Femur (tissue), 1 donor: ENCODE results near the gene PRKAR1A.
"Not testable (repeated sequence)": the region's sequence is repeated elsewhere in the genome, so short reads cannot be mapped to it uniquely, and the experiment has no call there.

Experiments
- DNase-seq: peaks from one replicate; pipeline ENCODE4 v3.0.0-alpha.2; 2017

PRKAR1A gene

GRCh38 chr17:68511671-68512246 is 471 bp upstream of the PRKAR1A start:
- DNase-seq: peak; percentile 93

- peak; percentile 54 for DNase-seq
Observed at GRCh38 chr17:68512960-68513474, 787 bp downstream of the PRKAR1A start.

- DNase-seq: no peak
Observed at GRCh38 chr17:68513932-68514331, 1.7 kb downstream of the PRKAR1A start.

- no peak for DNase-seq
Observed at GRCh38 chr17:68514831-68515635, 2.8 kb downstream of the PRKAR1A start.

GRCh38 chr17:68516732-68517131 is 4.5 kb downstream of the PRKAR1A start:
- no peak for DNase-seq

GRCh38 chr17:68517605-68518004 is 5.4 kb downstream of the PRKAR1A start:
- DNase-seq: not testable (repeated sequence)

GRCh38 chr17:68518063-68518815 is 6.0 kb downstream of the PRKAR1A start:
- no peak for DNase-seq

- DNase-seq: not testable (repeated sequence)
Observed at GRCh38 chr17:68519051-68519450, 6.8 kb downstream of the PRKAR1A start.

GRCh38 chr17:68519911-68520310 is 7.7 kb downstream of the PRKAR1A start:
- DNase-seq: no peak

- DNase-seq: no peak
Observed at GRCh38 chr17:68522266-68522665, 10.0 kb downstream of the PRKAR1A start.

- DNase-seq: no peak
Observed at GRCh38 chr17:68526548-68526947, 14.3 kb downstream of the PRKAR1A start.

- DNase-seq: no peak
Observed at GRCh38 chr17:68527314-68527713, 15.1 kb downstream of the PRKAR1A start.

GRCh38 chr17:68531252-68531651 is 19.0 kb downstream of the PRKAR1A start:
- no peak for DNase-seq

GRCh38 chr17:68532826-68533225 is 20.6 kb downstream of the PRKAR1A start:
- DNase-seq: no peak

GRCh38 chr17:68533887-68534694 is 21.9 kb downstream of the PRKAR1A start:
- DNase-seq: no peak

- no peak for DNase-seq
Observed at GRCh38 chr17:68534695-68535088, 22.5 kb downstream of the PRKAR1A start.

GRCh38 chr17:68535922-68536321 is 23.7 kb downstream of the PRKAR1A start:
- DNase-seq: no peak

GRCh38 chr17:68539548-68540467 is 27.6 kb downstream of the PRKAR1A start:
- DNase-seq: no peak

- DNase-seq: no peak
Observed at GRCh38 chr17:68540981-68541380, 28.8 kb downstream of the PRKAR1A start.

- DNase-seq: no peak
Observed at GRCh38 chr17:68541816-68542215, 29.6 kb downstream of the PRKAR1A start.

GRCh38 chr17:68542698-68543463 is 30.7 kb downstream of the PRKAR1A start:
- DNase-seq: no peak
